Right kidney (tissue), 9 donors: ENCODE data around the gene STXBP3.
"Not testable (repeated sequence)": the region's sequence is repeated elsewhere in the genome, so short reads cannot be mapped to it uniquely, and the experiment has no call there.

Experiments used
- DNase-seq: peaks from one replicate; pipeline ENCODE4 v3.0.0-alpha.2; 2016
- long read RNA-seq, 8 donors: transcript quantifications; one replicate each; lab custom pipeline, GENCODE V29; 2026

The STXBP3 gene, protein sequence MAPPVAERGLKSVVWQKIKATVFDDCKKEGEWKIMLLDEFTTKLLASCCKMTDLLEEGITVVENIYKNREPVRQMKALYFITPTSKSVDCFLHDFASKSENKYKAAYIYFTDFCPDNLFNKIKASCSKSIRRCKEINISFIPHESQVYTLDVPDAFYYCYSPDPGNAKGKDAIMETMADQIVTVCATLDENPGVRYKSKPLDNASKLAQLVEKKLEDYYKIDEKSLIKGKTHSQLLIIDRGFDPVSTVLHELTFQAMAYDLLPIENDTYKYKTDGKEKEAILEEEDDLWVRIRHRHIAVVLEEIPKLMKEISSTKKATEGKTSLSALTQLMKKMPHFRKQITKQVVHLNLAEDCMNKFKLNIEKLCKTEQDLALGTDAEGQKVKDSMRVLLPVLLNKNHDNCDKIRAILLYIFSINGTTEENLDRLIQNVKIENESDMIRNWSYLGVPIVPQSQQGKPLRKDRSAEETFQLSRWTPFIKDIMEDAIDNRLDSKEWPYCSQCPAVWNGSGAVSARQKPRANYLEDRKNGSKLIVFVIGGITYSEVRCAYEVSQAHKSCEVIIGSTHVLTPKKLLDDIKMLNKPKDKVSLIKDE
- long read RNA-seq, donor 1, transcript STXBP3-201 (19 exons, 2,478 nt): major isoform, 10 of 10 reads
- long read RNA-seq, donor 1, partial matches to known transcripts: 0 of 10 reads
- long read RNA-seq, donor 1, other reads (novel, unspliced or antisense): 0 of 10 reads
- long read RNA-seq, donor 2, partial matches to known transcripts: 13 of 16 reads
- long read RNA-seq, donor 2, other reads (novel, unspliced or antisense): 0 of 16 reads
- long read RNA-seq, donor 3, partial matches to known transcripts: 0 of 3 reads
- long read RNA-seq, donor 3, other reads (novel, unspliced or antisense): 0 of 3 reads
- long read RNA-seq, donor 4, transcript STXBP3-201 (19 exons, 2,478 nt): major isoform, 5 of 5 reads
- long read RNA-seq, donor 4, partial matches to known transcripts: 0 of 5 reads
- long read RNA-seq, donor 4, other reads (novel, unspliced or antisense): 0 of 5 reads
- long read RNA-seq, donor 5, transcript STXBP3-201 (19 exons, 2,478 nt): major isoform, 18 of 20 reads
- long read RNA-seq, donor 5, partial matches to known transcripts: 0 of 20 reads
- long read RNA-seq, donor 5, other reads (novel, unspliced or antisense): 0 of 20 reads
- long read RNA-seq, donor 6, transcript STXBP3-201 (19 exons, 2,478 nt): major isoform, 5 of 16 reads
- long read RNA-seq, donor 6, partial matches to known transcripts: 11 of 16 reads
- long read RNA-seq, donor 6, other reads (novel, unspliced or antisense): 0 of 16 reads
- long read RNA-seq, donor 7, transcript STXBP3-201 (19 exons, 2,478 nt): major isoform, 15 of 16 reads
- long read RNA-seq, donor 7, partial matches to known transcripts: 0 of 16 reads
- long read RNA-seq, donor 7, other reads (novel, unspliced or antisense): 0 of 16 reads
- long read RNA-seq, donor 8, transcript STXBP3-201 (19 exons, 2,478 nt): major isoform, 7 of 13 reads
- long read RNA-seq, donor 8, partial matches to known transcripts: 5 of 13 reads
- long read RNA-seq, donor 8, other reads (novel, unspliced or antisense): 0 of 13 reads

GRCh38 chr1:108746382-108747170, at the start of gene STXBP3:
Gene STXBP3 (plus strand): TSS chr1:108746674. CDS start chr1:108746738, 64 bp downstream.
- DNase-seq: peak; percentile 96

GRCh38 chr1:108699375-108700332, 46.8 kb upstream of the STXBP3 start:
- no peak for DNase-seq

- DNase-seq: no peak
Observed at GRCh38 chr1:108701176-108701849, 45.2 kb upstream of the STXBP3 start.

DNA sequence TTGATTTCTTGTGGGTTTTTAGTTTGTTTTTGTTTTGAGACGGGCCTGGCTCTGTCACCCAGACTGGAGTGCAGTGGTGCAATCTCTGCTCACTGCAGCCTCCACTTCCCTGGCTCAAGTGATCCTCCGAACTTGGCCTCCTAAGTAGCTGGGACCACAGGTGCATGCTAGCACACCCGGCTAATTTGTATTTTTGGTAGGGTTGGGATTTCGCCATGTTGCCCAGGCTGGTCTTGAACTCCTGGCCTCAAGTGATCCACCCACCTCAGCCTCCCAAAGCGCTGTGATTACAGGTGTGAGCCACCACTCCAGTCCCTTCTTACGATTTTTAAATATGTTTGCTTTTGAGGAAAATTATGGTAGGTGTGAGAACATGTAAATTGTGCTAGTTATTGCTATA, 44.4 kb upstream of the STXBP3 start:
- not testable (repeated sequence) for DNase-seq

- no peak for DNase-seq
Observed at GRCh38 chr1:108703939-108704338, 42.5 kb upstream of the STXBP3 start.

GRCh38 chr1:108704496-108704895, 42.0 kb upstream of the STXBP3 start:
- DNase-seq: no peak

DNA sequence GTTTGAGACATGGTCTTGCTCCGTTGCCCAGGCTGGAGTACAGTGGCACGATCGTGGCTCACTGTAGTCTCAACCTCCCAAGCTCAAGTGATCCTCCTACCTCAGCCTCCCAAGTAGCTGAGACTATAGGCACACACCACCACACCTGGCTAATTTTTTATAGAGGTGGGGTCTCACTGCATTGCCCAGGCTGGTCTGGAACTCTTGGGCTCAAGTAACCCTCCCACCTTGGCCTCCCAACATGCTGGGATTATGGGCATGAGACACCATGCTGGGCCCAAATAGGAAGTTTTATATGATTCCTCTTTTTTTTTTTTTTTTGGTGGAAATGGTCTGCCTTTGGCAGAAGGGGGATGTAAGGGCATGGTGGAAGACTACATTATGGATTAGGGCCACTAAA, 39.8 kb upstream of the STXBP3 start:
- DNase-seq: no peak

- no peak for DNase-seq
Observed at GRCh38 chr1:108708691-108709660, 37.5 kb upstream of the STXBP3 start.

DNA sequence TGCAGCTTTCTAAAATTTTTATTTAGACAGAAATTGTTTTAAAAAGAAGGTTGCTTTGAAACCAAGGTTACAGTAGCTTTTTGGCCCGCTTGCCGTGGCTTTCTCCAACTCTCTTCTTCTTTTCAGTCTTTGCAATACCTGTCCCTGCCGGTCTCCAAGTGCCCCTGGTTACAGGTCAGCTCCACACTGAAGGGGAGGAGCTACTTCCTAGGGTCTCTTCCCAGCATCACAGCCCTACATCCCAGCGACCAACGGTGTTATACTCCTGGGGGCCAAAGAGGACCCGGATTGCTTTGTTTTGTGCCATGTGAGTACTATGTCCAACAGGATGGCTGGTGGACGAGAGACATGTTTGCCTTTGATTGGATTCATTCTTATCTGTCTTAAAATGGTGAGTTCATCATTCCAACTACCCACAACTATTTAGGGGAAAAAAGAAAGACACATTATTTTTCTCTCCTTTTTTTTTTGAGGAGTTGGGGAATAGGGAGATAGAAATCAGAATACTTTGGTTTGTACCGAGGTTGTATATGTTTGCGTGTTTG, 33.8 kb upstream of the STXBP3 start, which contains the start of gene FNDC7:
Gene FNDC7 (plus strand): TSS at position 303 of the 545 bp plus-strand sequence. CDS start 26 bp downstream, at position 329.
- no peak for DNase-seq

GRCh38 chr1:108715932-108716331, 30.5 kb upstream of the STXBP3 start:
- no peak for DNase-seq

- DNase-seq: no peak
Observed at GRCh38 chr1:108716437-108717230, 29.8 kb upstream of the STXBP3 start.

DNA sequence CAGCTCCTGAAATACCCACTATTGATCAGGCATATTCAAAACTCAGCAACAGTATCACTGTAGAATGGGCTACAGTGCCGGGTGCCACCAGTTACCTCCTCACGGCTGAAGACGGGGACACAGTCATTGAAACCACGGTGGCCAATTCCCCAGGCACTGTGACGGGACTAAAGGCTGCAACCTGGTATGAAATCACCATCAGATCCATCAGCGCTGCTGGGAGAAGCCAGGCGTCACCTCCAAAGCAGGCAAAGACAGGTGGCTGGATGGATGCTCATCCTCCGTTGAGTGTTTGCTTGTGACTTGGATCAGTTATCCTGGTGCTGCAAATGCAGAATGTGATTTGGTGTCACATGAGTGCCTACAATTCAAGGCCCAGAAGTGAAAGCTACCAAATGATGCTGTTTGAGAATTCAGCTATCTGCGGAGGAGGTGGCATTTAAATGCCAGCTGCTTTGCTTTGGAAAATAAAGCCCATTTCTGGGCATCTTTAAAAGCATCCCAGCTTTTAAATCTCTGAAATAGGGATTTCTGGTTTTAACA, 28.6 kb upstream of the STXBP3 start:
- no peak for DNase-seq

DNA sequence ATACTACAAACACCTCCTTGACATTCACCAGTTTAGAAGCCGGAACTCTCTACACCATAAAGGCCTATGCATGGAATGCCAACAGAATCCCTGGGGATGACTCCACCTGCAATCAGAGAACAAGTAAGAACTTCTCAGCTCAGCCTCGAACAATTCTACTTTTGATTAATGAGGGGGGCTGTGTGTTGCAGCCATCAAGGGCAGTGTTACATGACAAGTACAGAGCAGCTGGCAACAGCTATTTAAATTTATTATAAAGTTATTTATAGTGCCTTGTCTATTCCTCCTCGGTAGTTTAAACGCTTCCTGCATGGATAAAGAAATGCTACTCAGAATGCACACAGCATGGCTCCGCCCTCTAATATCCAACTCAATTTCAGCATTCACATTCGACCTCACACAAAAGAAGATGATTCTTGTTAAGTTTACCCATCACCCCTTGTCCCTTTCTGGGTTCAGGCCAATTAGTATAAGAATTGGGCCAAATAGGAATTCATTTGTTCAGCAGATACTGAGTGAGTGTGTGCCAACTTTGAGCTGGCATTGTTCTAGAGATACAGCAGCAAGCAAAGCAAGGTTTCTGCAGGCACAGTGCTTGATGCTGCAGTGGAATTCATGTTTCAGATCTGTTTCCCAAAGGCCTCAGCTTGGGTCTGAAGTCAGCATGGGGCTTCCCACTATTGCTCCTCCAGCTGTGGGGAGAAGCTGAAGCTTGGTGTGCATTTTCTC, 27.4 kb upstream of the STXBP3 start:
- no peak for DNase-seq

DNA sequence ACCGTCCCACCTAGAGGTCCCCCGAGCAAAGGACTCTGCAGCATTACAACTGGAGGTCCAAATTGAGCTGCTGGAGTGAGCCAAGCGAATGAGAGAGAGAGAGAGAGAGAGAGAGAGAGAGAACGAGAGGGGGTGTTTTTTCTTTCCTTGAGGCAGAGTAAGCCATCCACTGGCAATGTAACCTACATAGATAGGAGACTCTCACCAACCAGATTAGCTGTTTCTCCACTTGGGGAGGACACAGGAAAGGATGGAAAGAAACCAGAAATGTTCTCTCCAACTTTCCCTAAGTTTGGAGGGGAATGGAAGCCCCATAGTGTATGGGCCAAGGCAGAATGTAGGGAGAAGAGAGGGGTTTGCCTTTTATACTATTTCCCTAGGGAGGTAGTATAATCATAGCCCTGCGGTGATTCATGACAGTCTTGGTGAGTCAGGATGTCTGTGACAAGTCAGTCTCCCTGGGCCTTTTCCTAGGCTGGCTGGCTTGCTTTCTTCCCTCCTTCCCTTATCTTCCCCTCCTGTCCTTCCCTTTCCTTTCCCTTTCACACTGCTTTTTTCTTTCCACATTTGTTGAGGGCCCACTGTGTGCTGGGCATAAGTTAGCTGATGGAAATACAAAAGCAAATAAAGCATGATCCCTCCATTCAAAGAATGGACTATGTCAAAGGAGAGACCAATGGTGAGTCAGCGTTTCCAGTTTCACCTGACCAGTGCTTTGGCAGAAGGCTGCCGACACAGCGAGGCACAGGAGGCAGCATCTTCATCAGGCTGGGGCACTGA, 26.6 kb upstream of the STXBP3 start:
- no peak for DNase-seq

- no peak for DNase-seq
Observed at GRCh38 chr1:108722292-108722691, 24.2 kb upstream of the STXBP3 start.
